Skeletal muscle satellite cell (primary cell): ENCODE results near the gene FBLN2.

ENCODE experiments used
- H3K27me3 ChIP-seq: 2 replicates; pipeline ENCODE4 v1.7.0; 2013; ENCODE audit warnings: low read length; ENCODE audit not compliant: control insufficient read depth, insufficient read depth
- H3K36me3 ChIP-seq: 2 replicates; pipeline ENCODE4 v1.7.0; 2013; ENCODE audit warnings: mild to moderate bottlenecking, control low read depth, low read length; ENCODE audit not compliant: insufficient read depth
- H3K4me1 ChIP-seq: 2 replicates; pipeline ENCODE4 v1.7.0; 2013; ENCODE audit warnings: low read length; ENCODE audit not compliant: control insufficient read depth, insufficient read depth
- H3K4me2 ChIP-seq: 2 replicates; pipeline ENCODE4 v1.7.0; 2013; ENCODE audit warnings: mild to moderate bottlenecking, low read length
- H3K4me3 ChIP-seq: 2 replicates; pipeline ENCODE4 v1.7.0; 2013; ENCODE audit warnings: low read length
- H3K9ac ChIP-seq: 2 replicates; pipeline ENCODE4 v1.7.0; 2013; ENCODE audit warnings: mild to moderate bottlenecking, low read depth, low read length, moderate library complexity
- H3K9me3 ChIP-seq: replicated peaks from 2 replicates; pipeline ENCODE4 v1.7.0; 2013; ENCODE audit warnings: mild to moderate bottlenecking, control low read depth, low read length

Gene FBLN2

DNA sequence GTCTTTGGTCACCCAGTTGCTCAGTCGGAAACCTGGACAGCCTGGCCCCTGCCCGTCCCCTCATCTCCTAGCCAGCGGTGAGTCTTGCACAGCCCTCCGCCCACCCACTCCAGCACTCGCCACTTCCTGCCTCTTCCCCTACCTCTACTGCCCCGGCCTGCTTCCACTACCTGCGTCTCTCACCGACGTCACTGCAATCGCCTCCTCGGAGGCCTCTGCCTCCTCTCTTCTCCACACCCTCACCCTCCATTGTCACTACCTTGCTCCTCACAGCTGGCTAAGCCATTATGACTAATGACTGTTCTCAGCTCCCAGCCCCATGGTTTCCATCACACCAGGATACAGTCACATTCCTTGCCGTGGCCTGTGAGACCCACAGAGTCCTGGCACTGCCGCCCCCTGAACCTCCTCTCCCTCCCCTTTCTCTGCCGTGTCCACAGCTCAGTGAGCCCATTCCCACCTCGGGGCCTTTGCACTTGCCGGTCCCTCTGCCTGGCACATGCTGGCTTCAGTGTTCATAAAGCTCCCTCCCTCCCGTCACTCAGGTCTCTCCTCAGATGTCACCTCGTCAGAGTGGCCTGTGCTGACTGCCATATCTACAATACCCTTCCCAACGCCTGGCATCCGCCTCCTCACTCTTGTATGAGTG lies 104.8 kb downstream of the FBLN2 start:
- H3K9ac ChIP-seq = no peak overlapping the region
- H3K36me3 ChIP-seq = no peaks in the 10 kb centered on the region
- H3K4me2 ChIP-seq = no peak overlapping the region
- H3K27me3 ChIP-seq = peaks cover 7% of the 10 kb centered on the region
- H3K9me3 ChIP-seq = no peaks in the 10 kb centered on the region
- no peak overlapping the region for H3K4me3 ChIP-seq
- peaks cover 2% of the 10 kb centered on the region for H3K4me1 ChIP-seq

- peaks cover 2% of the 10 kb centered on the region for H3K4me1 ChIP-seq
- no peaks in the 10 kb centered on the region for H3K9me3 ChIP-seq
- H3K4me2 ChIP-seq = peak overlapping the region; percentile 55
- peak overlapping the region; percentile 66 for H3K9ac ChIP-seq
- H3K27me3 ChIP-seq = peaks cover 7% of the 10 kb centered on the region
- H3K4me3 ChIP-seq = no peak overlapping the region
- H3K36me3 ChIP-seq = no peaks in the 10 kb centered on the region
Measured at GRCh38 chr3:13654330-13655060, 105.6 kb downstream of the FBLN2 start.

- Histone ChIP-seq H3K4me3 (no peak overlapping the region), H3K9me3 (no peaks in the 10 kb centered on the region), H3K4me2 (peak overlapping the region; percentile 55), H3K36me3 (no peaks in the 10 kb centered on the region), H3K4me1 (peaks cover 2% of the 10 kb centered on the region), H3K9ac (peak overlapping the region; percentile 66), H3K27me3 (peaks cover 7% of the 10 kb centered on the region)
Measured at GRCh38 chr3:13655061-13655913, 106.4 kb downstream of the FBLN2 start.

- H3K4me3 ChIP-seq = no peak overlapping the region
- no peak overlapping the region for H3K9ac ChIP-seq
- H3K4me1 ChIP-seq = no peaks in the 10 kb centered on the region
- no peaks in the 10 kb centered on the region for H3K36me3 ChIP-seq
- H3K9me3 ChIP-seq = no peaks in the 10 kb centered on the region
- H3K4me2 ChIP-seq = no peak overlapping the region
- peaks cover 7% of the 10 kb centered on the region for H3K27me3 ChIP-seq
Measured at GRCh38 chr3:13656584-13657301, 107.8 kb downstream of the FBLN2 start.

DNA sequence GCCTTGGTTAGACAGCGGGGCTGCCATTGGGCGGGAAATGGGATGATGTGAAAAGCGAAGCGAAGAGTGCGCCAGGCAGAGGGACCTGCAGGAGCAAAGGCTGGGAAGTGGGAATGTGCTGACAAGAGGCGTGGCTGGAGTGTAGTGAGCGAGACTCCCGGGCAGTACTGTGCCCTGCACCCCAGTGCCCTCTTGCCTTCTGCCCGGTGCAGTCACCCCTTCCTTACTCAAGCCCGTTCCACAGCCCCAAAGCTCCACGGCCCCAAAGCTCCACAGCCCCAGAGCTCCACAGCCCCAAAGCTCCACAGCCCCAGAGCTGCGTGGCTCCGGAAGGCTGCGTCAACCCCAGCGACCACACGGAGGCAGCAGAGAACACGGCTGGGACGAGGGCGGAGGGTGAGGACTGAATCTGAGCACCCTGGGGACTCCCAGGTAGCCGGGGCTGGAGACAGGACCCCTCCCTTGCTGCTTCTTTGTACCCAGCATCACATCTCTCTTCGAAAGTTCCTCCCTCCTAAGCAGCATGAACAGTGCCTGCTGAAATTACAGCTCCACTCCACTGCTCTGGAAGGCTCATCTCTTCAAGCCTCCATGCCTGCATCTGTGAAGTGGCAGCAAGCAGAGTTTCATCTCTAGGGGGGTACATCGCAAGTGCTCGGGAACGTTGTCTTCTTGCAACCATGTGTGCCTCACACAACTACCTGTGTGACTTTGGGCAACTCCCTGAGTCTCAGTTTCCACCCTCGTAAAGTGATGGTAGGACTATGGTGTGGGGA lies 108.9 kb downstream of the FBLN2 start:
- H3K27me3 ChIP-seq = peaks cover 7% of the 10 kb centered on the region
- no peaks in the 10 kb centered on the region for H3K9me3 ChIP-seq
- no peaks in the 10 kb centered on the region for H3K36me3 ChIP-seq
- no peak overlapping the region for H3K9ac ChIP-seq
- no peak overlapping the region for H3K4me3 ChIP-seq
- no peaks in the 10 kb centered on the region for H3K4me1 ChIP-seq
- peak overlapping the region; percentile 33 for H3K4me2 ChIP-seq

DNA sequence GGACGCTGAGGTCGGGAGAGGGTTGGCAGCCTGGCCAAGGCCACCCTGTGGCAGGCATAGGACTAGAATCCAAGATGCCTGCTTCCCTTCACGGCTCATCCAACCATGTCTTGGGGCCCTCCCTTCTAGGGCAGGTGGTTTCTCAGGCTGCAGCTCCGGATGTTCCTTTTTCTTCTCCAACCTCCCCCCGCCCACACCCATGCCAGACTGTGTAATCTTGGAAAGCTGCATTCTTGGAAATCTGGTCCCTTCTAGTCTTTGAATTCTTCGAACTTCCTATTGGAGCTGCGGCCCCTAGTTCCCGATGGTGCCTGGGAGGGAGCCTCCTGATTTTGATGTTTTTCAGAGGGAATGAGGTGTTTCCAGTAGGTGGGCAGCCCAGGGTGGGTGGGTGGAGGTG lies 109.8 kb downstream of the FBLN2 start:
- H3K27me3 ChIP-seq = peaks cover 7% of the 10 kb centered on the region
- no peak overlapping the region for H3K9ac ChIP-seq
- no peak overlapping the region for H3K4me2 ChIP-seq
- no peaks in the 10 kb centered on the region for H3K4me1 ChIP-seq
- no peak overlapping the region for H3K4me3 ChIP-seq
- no peaks in the 10 kb centered on the region for H3K9me3 ChIP-seq
- H3K36me3 ChIP-seq = no peaks in the 10 kb centered on the region

DNA sequence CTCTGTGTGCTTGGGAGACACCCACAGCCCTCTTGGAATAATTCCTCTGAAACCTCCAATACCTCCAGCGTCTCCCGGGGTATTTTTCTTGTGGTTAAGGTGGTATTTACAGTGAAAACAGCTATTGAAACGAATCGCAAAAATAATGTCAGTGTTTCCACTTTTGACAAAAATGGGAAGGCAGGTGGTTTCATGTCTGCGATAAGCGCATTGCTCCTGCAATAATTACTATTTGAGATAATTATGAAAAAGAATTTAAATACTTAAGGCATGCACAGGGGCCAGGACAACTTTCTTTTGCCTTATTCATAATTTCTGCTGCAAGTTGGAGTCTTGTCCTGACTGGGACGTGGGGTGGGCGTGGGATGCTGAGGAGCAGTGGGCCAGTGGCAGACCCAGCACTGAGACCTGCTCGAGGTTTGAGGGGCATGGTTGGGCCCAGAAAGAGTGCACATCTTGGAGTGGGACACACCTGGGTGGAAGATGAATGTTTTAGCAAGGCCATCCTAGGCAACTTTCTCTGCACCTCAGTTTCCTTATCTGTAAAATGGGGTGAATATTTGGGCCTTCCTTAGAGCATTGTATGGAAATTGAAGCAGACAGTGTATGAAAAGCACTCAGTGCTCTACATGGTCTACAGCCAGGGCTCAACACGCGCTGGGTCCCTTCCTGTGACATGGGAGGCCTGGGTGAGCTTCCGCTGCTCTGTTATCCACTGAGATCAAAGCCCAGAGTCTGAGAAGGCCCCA lies 110.5 kb downstream of the FBLN2 start:
- H3K9ac ChIP-seq = no peak overlapping the region
- H3K4me3 ChIP-seq = no peak overlapping the region
- H3K4me2 ChIP-seq = no peak overlapping the region
- no peaks in the 10 kb centered on the region for H3K4me1 ChIP-seq
- H3K36me3 ChIP-seq = no peaks in the 10 kb centered on the region
- H3K9me3 ChIP-seq = no peaks in the 10 kb centered on the region
- peaks cover 7% of the 10 kb centered on the region for H3K27me3 ChIP-seq

- Histone ChIP-seq H3K27me3 (peaks cover 4% of the 10 kb centered on the region), H3K36me3 (no peaks in the 10 kb centered on the region)
Measured at GRCh38 chr3:13660042-13660874, 111.3 kb downstream of the FBLN2 start.

GRCh38 chr3:13661121-13661520 lies 112.2 kb downstream of the FBLN2 start:
- Histone ChIP-seq H3K36me3 (no peaks in the 10 kb centered on the region), H3K4me2 (no peak overlapping the region), H3K9me3 (no peaks in the 10 kb centered on the region), H3K27me3 (peaks cover 4% of the 10 kb centered on the region), H3K4me1 (no peaks in the 10 kb centered on the region), H3K4me3 (no peak overlapping the region), H3K9ac (no peak overlapping the region)

More at GRCh38 chr3:13660042-13660874, 111.3 kb downstream of the FBLN2 start:
- no peak overlapping the region for H3K9ac ChIP-seq
- H3K4me2 ChIP-seq = no peak overlapping the region
- no peaks in the 10 kb centered on the region for H3K9me3 ChIP-seq
- H3K4me1 ChIP-seq = no peaks in the 10 kb centered on the region
- H3K4me3 ChIP-seq = no peak overlapping the region
